Measurements from ENCODE around the gene PSME1.

PSME1 gene

GRCh38 chr14:24138396-24139271 lies 2.6 kb downstream of the PSME1 start:
- peaks cover 22% of the 10 kb centered on the region for H3K4me1 ChIP-seq (ENCODE audit: low read depth, poor library complexity, severe bottlenecking)
- no peaks in the 10 kb centered on the region for H3K27me3 ChIP-seq (ENCODE audit: insufficient read depth, low read depth)
- no peak overlapping the region for H3K9ac ChIP-seq
- H3K36me3 ChIP-seq (ENCODE audit: insufficient read depth), result no peaks in the 10 kb centered on the region
- H3K27ac ChIP-seq, result no peak overlapping the region
- H2AFZ ChIP-seq (ENCODE audit: low read depth), result no peak overlapping the region
- H3K4me2 ChIP-seq, result no peak overlapping the region
- no peaks in the 10 kb centered on the region for H4K20me1 ChIP-seq (ENCODE audit: insufficient read depth)
- H3K4me3 ChIP-seq (IDR thresholded peaks at IDR 0.05; ENCODE audit: insufficient read depth, low read depth, low read length), result no peak overlapping the region
- H3K79me2 ChIP-seq (ENCODE audit: insufficient read depth, low read depth), result peaks cover 7% of the 10 kb centered on the region; the same call in 1 of the 2 replicates
- TF ChIP-seq CTCF (conservative IDR thresholded peaks at IDR 0.05; ENCODE audit: low read depth, low read length), result no peak

- Histone ChIP-seq H3K27ac (no peak overlapping the region), H3K4me3 (IDR thresholded peaks at IDR 0.05; ENCODE audit: insufficient read depth, low read depth, low read length) (no peak overlapping the region), H2AFZ (ENCODE audit: low read depth) (no peak overlapping the region), H3K27me3 (ENCODE audit: insufficient read depth, low read depth) (no peaks in the 10 kb centered on the region), H4K20me1 (ENCODE audit: insufficient read depth) (no peaks in the 10 kb centered on the region), H3K79me2 (ENCODE audit: insufficient read depth, low read depth) (peaks cover 7% of the 10 kb centered on the region; the same call in 1 of the 2 replicates), H3K4me2 (no peak overlapping the region; the same call in 1 of the 2 replicates), H3K36me3 (ENCODE audit: insufficient read depth) (no peaks in the 10 kb centered on the region), H3K9ac (no peak overlapping the region), H3K4me1 (ENCODE audit: low read depth, poor library complexity, severe bottlenecking) (peaks cover 22% of the 10 kb centered on the region)
- no peak for TF ChIP-seq CTCF (conservative IDR thresholded peaks at IDR 0.05; ENCODE audit: low read depth, low read length)
Measured at GRCh38 chr14:24139272-24139934, 3.4 kb downstream of the PSME1 start.

- no peaks in the 10 kb centered on the region for H3K27me3 ChIP-seq (ENCODE audit: insufficient read depth, low read depth)
- peak within 1 kb of the TSS; percentile 66 for H3K27ac ChIP-seq
- TF ChIP-seq CTCF (conservative IDR thresholded peaks at IDR 0.05; ENCODE audit: low read depth, low read length), result no peak
- H3K4me2 ChIP-seq, result peak within 1 kb of the TSS; percentile 36; the same call in 1 of the 2 replicates
- peaks cover 21% of the 10 kb centered on the region; the same call in 1 of the 2 replicates for H3K79me2 ChIP-seq (ENCODE audit: insufficient read depth, low read depth)
- peak within 1 kb of the TSS; percentile 44; the same call in 1 of the 2 replicates for H2AFZ ChIP-seq (ENCODE audit: low read depth)
- H3K4me1 ChIP-seq (ENCODE audit: low read depth, poor library complexity, severe bottlenecking), result peaks cover 28% of the 10 kb centered on the region
- no peaks in the 10 kb centered on the region for H4K20me1 ChIP-seq (ENCODE audit: insufficient read depth)
- no peak within 1 kb of the TSS for H3K4me3 ChIP-seq (IDR thresholded peaks at IDR 0.05; ENCODE audit: insufficient read depth, low read depth, low read length)
- H3K36me3 ChIP-seq (ENCODE audit: insufficient read depth), result no peaks in the 10 kb centered on the region
- peak within 1 kb of the TSS; percentile 55; the same call in 1 of the 2 replicates for H3K9ac ChIP-seq
Measured at GRCh38 chr14:24141097-24141880, 5.3 kb downstream of the PSME1 start, which contains the start of gene EMC9. Gene EMC9 (minus strand): TSS chr14:24141591. CDS start chr14:24141304, 287 bp downstream.

GRCh38 chr14:24143511-24143910 lies 7.5 kb downstream of the PSME1 start:
- Histone ChIP-seq H4K20me1 (ENCODE audit: insufficient read depth) (no peaks in the 10 kb centered on the region), H3K79me2 (ENCODE audit: insufficient read depth, low read depth) (peaks cover 26% of the 10 kb centered on the region; the same call in 1 of the 2 replicates), H3K4me3 (IDR thresholded peaks at IDR 0.05; ENCODE audit: insufficient read depth, low read depth, low read length) (no peak overlapping the region), H3K27me3 (ENCODE audit: insufficient read depth, low read depth) (no peaks in the 10 kb centered on the region), H3K4me1 (ENCODE audit: low read depth, poor library complexity, severe bottlenecking) (peaks cover 23% of the 10 kb centered on the region), H2AFZ (ENCODE audit: low read depth) (no peak overlapping the region), H3K4me2 (no peak overlapping the region), H3K9ac (no peak overlapping the region), H3K36me3 (ENCODE audit: insufficient read depth) (no peaks in the 10 kb centered on the region), H3K27ac (no peak overlapping the region)
- TF ChIP-seq CTCF (conservative IDR thresholded peaks at IDR 0.05; ENCODE audit: low read depth, low read length), result no peak
